Stomach (tissue), 4 donors: Measurements from ENCODE around the gene PPIL4.

Source experiments
- CTCF ChIP-seq, 7 experiments: fragments of 450-650 bp in 4 of 7; fragments of 200-600 bp in 3 of 7; sonication (generic) in 3 of 7; IDR thresholded peaks; one replicate each; pipeline ENCODE4 v1.5.1; 2016 to 2019; ENCODE audit warnings: antibody characterized with exemption in 7 of 7, control low read depth in 2 of 7, mild to moderate bottlenecking in 1 of 7
- POLR2AphosphoS5 ChIP-seq, 3 donors: sonication (generic); formaldehyde crosslinking; IDR thresholded peaks; one replicate each; pipeline ENCODE4 v1.6.1; 2016; ENCODE audit warnings: antibody characterized with exemption in 3 of 3

- no peak for TF ChIP-seq CTCF (IDR thresholded peaks at IDR 0.05)
- no peak for TF ChIP-seq POLR2AphosphoS5 (IDR thresholded peaks at IDR 0.05)
These were observed 86.1 kb downstream of the PPIL4 start for GRCh38 chr6:149459761-149460160.
